K562 (cell line): ENCODE data around the gene HAT1. TPM values are rescaled to one million over a fixed set of nuclear protein-coding genes. Genes with fewer than 3 reads are reported as not detected.
A peak's percentile ranks its signal among the peaks of the same experiment; 100 is the strongest.

ENCODE experiments used
- CHD7 ChIP-seq: fragments of 200-600 bp; sonication (generic); IDR thresholded peaks from one replicate; pipeline ENCODE4 v1.6.1; 2012; ENCODE audit warnings: mild to moderate bottlenecking, low read depth, low read length, inconsistent platforms
- HMGN3 ChIP-seq: IDR thresholded peaks from 2 replicates; pipeline ENCODE4 v1.6.1; 2011; ENCODE audit warnings: borderline replicate concordance, low read depth, mild to moderate bottlenecking, mixed read lengths, low read length; ENCODE audit not compliant: insufficient read length; ENCODE audit errors: extremely low read depth
- MAZ ChIP-seq, 2 experiments: fragments of 450-650 bp in 1 of 2; sonication (generic) in 1 of 2; formaldehyde crosslinking; IDR thresholded peaks in 1 of 2; conservative IDR thresholded peaks in 1 of 2; 2 replicates each; pipeline versions ENCODE4 v1.4.0 to v1.5.0; 2020; ENCODE audit warnings: mild to moderate bottlenecking in 1 of 2, missing genetic modification reagents in 1 of 2
- MBD1 ChIP-seq: fragments of 250-450 bp; sonication (Bioruptor Pico); IDR thresholded peaks from 2 replicates; pipeline ENCODE4 v1.8.0; 2022; ENCODE audit warnings: inconsistent platforms
- MTA3 ChIP-seq: fragments of 450-650 bp; formaldehyde crosslinking; IDR thresholded peaks from 2 replicates; pipeline ENCODE4 v1.6.1; 2017; ENCODE audit warnings: mild to moderate bottlenecking, borderline replicate concordance
- POLR2B ChIP-seq: fragments of 450-650 bp; IDR thresholded peaks from 2 replicates; pipeline ENCODE4 v1.6.1; 2018; ENCODE audit warnings: low read depth; ENCODE audit not compliant: partially characterized antibody
- RHOXF2B ChIP-seq: fragments of 250-450 bp; sonication (Bioruptor Pico); conservative IDR thresholded peaks from 2 replicates; pipeline ENCODE4 v1.5.1; 2021
- SMARCA5 ChIP-seq: fragments of 450-650 bp; IDR thresholded peaks from 2 replicates; pipeline ENCODE4 v1.6.1; 2016
- TEAD1 ChIP-seq, 2 experiments: fragments of 450-650 bp in 1 of 2; sonication (generic) in 1 of 2; formaldehyde crosslinking; IDR thresholded peaks; 2 replicates each; pipeline versions ENCODE4 v1.4.0 to v1.8.0; 2020 to 2022; ENCODE audit warnings: mild to moderate bottlenecking in 2 of 2, missing genetic modification reagents in 1 of 2
- TRIM25 ChIP-seq: fragments of 450-650 bp; IDR thresholded peaks from 2 replicates; pipeline ENCODE4 v1.7.0; 2016; ENCODE audit warnings: borderline replicate concordance
- ZNF668 ChIP-seq: fragments of 250-450 bp; sonication (Bioruptor Pico); IDR thresholded peaks from 2 replicates; pipeline ENCODE4 v1.8.0; 2022; ENCODE audit warnings: mild to moderate bottlenecking, inconsistent platforms
- polyA plus RNA-seq, 8 experiments: library from polyadenylated mRNA; depleted of rRNA in 4 of 8; stranded (reverse) in 5 of 8; unstranded in 3 of 8; fragments of >200 nt; fragmentation: Nextera tagmentation in 2 of 8; fragmentation: Illumina TruSeq in 1 of 8; extraction: Ambion mirVana in 2 of 8; extraction: Trizol in 1 of 8; gene quantifications; 2 replicates each; pipeline versions ENCODE4 v1.2.1 to v1.2.3, GENCODE V29; 2011 to 2014; ENCODE audit warnings: inconsistent platforms in 1 of 8, missing spikeins in 1 of 8
- total RNA-seq, 7 experiments: library from RNA; depleted of rRNA in 6 of 7; stranded (reverse); fragments of >200 nt in 6 of 7; fragmentation: Illumina TruSeq in 2 of 7; extraction: Trizol in 2 of 7; gene quantifications; 2 replicates each; pipeline versions ENCODE4 v1.2.1 to v1.2.3, GENCODE V29; 2011 to 2021; ENCODE audit warnings: low replicate concordance in 1 of 7

The HAT1 gene
- total and polyA plus RNA-seq, 9 of the 15 experiments (the other 6 are each of a cell fraction or from before 2014, with no cell fraction given), result 125 to 384 (median 244) TPM

- no peak for TF ChIP-seq CHD7
- peak; percentile 71 for TF ChIP-seq POLR2B
- TF ChIP-seq HMGN3, result peak; percentile 79
- TF ChIP-seq TEAD1 (CRISPR knock-in tag; IDR thresholded peaks at IDR 0.05), result no peak
- no peak for TF ChIP-seq MBD1 (CRISPR knock-in tag)
- peak; percentile 89 for TF ChIP-seq MTA3
- TF ChIP-seq ZNF668, result no peak
- peak; percentile 68 for TF ChIP-seq SMARCA5
- peak; percentile 87; the same call in 1 of the 2 replicates for TF ChIP-seq TRIM25
- no peak for TF ChIP-seq RHOXF2B (CRISPR knock-in tag)
- peak; percentile 70 to 86 for TF ChIP-seq MAZ (CRISPR knock-in tag; conservative IDR thresholded peaks at IDR 0.05 in 1 of 2, IDR thresholded peaks at IDR 0.05 in 1 of 2)
Measured at GRCh38 chr2:171893824-171894611, 28.2 kb upstream of the HAT1 start, which contains the start of gene SLC25A12 (continued).
